ENCODE data around the gene DEK.
"Not testable (repeated sequence)": the region's sequence is repeated elsewhere in the genome, so short reads cannot be mapped to it uniquely, and the experiment has no call there.

Gene DEK

DNA sequence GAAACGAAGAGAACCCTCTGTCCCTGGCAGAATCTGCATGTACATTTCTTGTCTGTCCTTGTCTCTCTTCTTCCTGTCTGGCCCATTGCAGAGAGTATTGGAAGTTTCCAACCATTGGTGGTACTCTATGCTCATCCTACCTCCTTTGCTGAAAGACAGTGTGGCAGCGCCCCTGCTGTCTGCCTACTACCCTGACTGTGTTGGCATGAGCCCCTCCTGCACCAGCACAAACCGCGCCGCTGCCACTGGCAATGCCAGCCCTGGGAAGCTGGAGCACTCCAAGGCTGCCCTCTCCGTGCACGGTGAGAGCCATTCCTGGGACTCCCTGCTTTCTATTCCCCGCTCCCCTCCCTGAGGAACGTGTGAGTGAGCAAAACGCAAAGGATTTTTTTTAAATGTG, 76.6 kb downstream of the DEK start:
- DNase-seq: no peak

DNA sequence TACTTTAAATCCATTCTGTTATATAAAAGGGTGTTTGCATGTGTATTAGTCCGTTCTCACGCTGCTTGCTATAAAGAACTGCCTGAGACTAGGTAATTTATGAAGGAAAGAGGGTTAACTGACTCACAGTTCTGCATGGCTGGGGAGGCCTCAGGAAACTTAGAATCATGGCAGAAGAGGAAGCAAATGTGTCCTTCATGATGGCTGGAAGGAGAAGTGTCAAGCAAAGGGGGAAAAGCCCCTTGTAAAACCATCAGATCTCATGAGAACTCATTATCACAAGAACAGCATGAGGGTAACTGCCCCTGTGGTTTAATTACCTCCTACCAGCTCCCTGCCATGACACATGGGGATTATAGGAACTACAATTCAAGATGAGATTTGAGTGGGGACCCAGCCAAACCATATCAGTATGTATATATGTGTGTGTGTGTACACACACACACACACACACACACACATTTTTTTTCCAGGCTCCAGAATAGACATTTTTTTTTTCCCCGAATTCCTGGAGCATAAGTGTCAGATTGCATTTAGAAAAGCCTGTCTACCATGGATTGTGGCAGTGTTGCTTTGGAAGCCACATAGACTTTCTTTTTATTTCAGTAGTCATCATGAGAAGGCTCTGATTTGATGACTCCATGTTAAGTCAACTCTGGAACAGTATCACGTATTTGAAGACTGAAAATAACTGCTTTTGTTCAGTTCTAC, 77.6 kb downstream of the DEK start:
- DNase-seq: no peak

DNA sequence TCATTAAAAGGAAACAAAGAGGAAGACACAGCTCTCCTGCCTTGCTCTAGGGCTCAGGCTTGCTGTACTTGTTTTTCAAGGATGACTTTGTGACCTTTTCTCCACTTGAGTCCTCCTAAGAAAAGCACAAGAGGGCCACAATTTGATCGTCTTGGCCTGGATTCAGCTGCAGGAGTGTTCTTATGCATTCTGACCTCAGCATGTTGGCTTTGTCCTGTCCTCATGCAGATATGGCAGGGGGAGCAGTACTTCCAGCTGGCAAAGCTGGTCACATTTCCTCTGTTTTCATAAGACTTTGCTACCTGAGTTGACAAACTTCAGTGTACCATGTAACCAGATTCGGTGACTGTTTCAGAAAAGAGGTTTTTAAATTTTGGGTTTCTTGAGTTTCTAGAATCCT, 78.3 kb downstream of the DEK start:
- no peak for DNase-seq

DNA sequence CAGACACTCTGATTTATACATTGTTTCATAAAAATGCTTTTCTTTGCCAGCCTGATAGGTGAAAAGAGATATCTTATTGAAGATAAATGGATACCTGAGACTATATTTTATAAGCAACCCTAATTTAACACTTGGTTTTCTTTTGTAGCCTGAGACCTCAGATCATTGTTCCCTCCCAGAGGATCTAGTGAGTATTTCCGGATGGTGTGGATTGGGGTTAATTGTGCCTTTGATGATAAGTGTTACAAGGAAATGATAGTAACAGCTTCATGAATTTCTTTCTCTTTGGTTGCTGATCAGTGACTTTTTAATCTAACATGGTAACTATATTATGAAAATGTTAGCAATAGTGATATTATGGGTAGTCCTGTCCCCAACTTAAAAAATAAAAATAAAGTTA, 78.7 kb downstream of the DEK start:
- DNase-seq: no peak

DNA sequence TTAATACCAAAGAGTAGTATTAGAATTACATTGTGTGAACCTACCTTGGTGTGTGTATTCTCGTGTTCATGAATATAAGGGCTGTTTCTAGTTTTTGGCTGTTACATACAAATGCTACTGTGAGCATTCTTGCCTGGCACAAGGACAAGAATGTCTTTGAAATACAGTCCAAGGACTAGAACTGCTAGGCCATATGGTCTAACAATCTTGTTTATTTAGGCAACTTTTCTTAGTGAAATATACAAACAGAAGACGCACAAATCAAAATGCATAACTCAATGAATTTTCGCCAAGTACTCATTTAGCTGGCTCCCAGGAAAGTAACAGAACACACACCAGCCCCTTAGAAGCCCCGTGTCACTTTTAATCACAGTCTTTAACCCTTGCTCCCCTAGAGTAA, 80.6 kb downstream of the DEK start:
- no peak for DNase-seq

DNA sequence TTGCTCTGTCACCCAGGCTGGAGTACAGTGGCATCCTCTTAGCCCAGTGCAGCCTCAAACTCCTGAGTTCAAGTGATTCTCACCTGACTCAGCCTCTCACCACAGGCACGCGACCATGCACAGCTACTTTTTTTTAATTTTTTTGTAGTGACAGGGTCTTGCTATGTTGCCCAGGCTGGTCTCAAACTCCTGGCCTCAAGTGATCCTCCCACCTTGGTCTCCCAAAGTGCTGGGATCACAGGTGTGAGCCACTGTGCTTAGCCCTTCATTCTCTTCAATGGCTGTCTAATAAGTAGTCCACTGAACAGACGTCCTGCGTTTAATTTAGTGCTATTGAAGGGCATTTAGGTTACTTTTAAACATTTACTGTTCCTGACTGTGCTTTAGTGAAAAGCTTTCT, 81.8 kb downstream of the DEK start:
- no peak for DNase-seq

DNA sequence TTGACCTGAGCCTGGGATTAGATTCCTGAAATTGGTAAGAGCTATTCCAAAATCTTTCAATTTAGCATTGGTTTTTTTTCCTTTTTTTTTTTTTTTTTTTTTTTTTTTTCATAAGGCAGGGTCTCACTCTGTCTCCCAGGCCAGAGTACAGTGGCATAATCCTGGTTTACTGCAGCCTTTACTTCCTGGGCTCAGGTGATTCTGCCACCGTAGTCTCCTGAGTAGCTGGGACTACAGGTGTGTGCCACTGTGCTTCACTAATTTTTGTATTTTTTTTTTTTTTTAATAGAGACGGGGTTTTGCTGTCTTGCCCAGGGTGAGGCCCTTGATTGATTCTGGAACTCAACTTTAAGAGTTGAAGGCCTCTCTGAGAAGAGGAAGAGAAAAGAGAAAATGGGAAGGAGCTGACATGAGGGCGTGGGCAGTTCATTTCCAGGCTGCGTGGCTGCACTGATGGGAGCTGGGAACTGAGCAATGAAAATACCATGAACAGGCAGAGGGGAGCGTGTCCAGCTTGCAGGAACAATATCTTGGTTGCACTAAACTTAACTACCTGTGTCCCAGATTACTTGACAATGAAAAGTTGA, 84.5 kb downstream of the DEK start:
- no peak for DNase-seq

DNA sequence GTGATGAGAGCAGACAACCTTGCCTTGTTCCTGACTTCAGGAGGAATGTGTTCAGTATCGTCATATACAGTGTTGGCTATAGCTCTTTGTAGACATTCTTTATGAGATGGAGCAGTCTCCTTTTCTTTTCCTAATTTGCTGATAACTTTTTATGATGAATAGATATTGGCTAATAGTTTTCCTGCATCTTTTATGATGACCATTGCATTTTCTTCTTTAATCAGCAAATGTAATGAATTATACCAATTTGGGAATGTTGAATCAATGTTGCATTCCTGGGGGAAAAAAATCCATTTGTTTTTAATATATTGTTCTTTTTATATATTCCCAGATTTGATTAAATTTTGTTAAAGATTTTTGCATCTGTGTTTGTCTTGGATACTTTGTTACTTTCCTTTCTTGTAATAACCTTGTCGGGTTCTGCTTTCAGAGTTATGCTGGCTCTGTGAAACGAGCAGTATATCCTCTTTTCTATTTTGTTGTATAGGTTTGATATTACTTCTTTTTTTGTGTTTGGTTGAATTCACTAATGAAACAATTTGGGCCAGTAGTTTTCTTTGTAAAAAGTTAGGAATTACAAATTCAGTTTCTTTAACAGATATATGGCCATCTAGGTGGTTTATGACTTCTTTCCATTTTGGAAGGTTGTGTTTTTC, 85.2 kb downstream of the DEK start:
- no peak for DNase-seq

DNA sequence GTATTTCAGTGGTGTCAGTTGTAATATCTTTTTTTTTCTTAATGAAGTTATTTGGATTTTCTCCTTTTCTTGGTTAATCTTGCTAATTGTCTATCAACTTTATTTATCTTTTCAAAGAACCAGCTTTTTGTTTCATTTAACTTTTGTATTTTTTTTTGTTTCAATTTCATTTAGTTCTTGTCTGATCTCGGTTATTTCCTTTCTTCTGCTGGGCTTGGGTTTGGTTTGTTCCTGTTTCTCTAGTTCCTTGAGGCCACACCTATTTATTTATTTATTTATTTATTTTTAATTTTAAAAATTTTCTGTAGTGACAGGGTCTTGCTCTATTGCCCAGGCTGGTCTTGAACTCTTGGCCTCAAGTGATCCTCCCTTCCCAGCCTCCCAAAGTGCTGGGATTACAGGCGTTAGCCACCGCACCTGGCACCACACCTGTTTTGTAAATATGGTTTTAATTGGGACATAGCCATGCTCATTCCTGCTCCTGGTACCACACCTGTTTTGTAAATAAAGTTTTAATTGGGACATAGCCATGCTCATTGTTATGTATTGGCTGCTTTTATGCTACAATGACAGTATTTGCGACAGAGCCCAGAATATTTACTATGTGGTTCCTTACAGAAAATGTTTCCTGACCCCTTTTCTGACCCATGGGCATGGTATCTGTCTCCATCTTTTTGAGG, 86.9 kb downstream of the DEK start:
- no peak for DNase-seq

DNA sequence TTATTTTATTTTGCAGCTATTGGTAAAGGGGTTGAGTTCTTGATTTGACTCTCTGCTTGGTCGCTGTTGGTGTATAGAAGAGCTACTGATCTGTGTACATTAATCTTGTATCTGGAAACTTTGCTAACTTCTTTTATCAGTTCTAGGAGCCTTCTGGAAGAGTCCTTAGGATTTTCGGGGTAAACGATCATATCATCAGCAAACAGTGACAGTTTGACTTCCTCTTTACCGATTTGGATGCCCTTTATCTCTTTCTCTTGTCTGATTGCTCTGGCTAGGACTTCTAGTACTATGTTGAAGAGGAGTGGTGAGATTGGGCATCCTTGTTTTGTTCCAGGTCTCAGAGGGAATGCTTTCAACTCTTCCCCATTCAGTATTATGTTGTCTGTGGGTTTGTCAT, 88.1 kb downstream of the DEK start:
- not testable (repeated sequence) for DNase-seq

Measured in amniotic stem cell (primary cell).